GM12801 (cell line): ENCODE data around the gene CTNNA3.

ENCODE experiments used
- CTCF ChIP-seq: IDR thresholded peaks from one replicate; pipeline ENCODE4 v1.5.1; 2011; ENCODE audit warnings: control low read depth; ENCODE audit not compliant: insufficient read length; ENCODE audit errors: extremely low read depth

The CTNNA3 gene

GRCh38 chr10:67087135-67087425 lies 608.9 kb downstream of the CTNNA3 start:
- TF ChIP-seq CTCF: no peak

GRCh38 chr10:67086327-67087134 lies 609.5 kb downstream of the CTNNA3 start:
- TF ChIP-seq CTCF: no peak

- TF ChIP-seq CTCF: no peak
These were observed 616.9 kb downstream of the CTNNA3 start for GRCh38 chr10:67079126-67079525.

GRCh38 chr10:67077376-67077775 lies 618.6 kb downstream of the CTNNA3 start:
- no peak for TF ChIP-seq CTCF

- TF ChIP-seq CTCF: no peak
These were observed 619.9 kb downstream of the CTNNA3 start for GRCh38 chr10:67076144-67076543.

GRCh38 chr10:67075491-67075971 lies 620.5 kb downstream of the CTNNA3 start:
- TF ChIP-seq CTCF: no peak

GRCh38 chr10:67072654-67073053 lies 623.3 kb downstream of the CTNNA3 start:
- no peak for TF ChIP-seq CTCF
